ENCODE data around the gene ATM. TPM values are rescaled to one million over a fixed set of nuclear protein-coding genes. Genes with fewer than 3 reads are reported as not detected.

The ATM gene
- total RNA-seq, 4 donors from 2014 or later: 107 to 120 (median 109) TPM

DNA sequence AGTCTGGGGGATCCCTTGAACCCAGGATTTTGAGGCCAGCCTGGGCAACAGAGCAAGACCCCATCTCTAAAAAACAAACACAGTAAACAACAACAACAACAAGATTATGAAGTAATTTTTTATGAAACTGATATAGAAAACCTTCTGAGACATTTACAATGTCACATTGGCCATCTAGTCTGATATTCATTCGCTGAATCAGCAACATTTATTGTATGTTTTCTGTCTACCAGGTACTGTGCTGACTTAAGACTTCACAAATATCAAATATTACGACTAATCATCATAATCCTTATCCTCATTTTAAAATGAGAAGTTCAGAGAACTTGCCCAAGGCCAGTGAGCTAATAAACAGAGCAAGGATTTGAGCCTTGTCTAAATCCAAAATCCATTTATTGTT lies 120.8 kb downstream of the ATM start:
- no peak for DNase-seq (ENCODE audit: low spot score in 2 of 2)
- no peak overlapping the region for H3K4me3 ChIP-seq
- peaks cover 0 to 36% (median under 1%) of the 10 kb centered on the region in 3 donors for H3K36me3 ChIP-seq
- H3K27me3 ChIP-seq: no peaks in the 10 kb centered on the region
- TF ChIP-seq POLR2A (IDR thresholded peaks at IDR 0.05) (no peak), EP300 (IDR thresholded peaks at IDR 0.05) (no peak)
- TF ChIP-seq, protein P1, sequence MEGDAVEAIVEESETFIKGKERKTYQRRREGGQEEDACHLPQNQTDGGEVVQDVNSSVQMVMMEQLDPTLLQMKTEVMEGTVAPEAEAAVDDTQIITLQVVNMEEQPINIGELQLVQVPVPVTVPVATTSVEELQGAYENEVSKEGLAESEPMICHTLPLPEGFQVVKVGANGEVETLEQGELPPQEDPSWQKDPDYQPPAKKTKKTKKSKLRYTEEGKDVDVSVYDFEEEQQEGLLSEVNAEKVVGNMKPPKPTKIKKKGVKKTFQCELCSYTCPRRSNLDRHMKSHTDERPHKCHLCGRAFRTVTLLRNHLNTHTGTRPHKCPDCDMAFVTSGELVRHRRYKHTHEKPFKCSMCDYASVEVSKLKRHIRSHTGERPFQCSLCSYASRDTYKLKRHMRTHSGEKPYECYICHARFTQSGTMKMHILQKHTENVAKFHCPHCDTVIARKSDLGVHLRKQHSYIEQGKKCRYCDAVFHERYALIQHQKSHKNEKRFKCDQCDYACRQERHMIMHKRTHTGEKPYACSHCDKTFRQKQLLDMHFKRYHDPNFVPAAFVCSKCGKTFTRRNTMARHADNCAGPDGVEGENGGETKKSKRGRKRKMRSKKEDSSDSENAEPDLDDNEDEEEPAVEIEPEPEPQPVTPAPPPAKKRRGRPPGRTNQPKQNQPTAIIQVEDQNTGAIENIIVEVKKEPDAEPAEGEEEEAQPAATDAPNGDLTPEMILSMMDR (IDR thresholded peaks at IDR 0.05): no peak
- no peaks in the 10 kb centered on the region for H3K4me1 ChIP-seq
- H3K27ac ChIP-seq: no peak overlapping the region
- 94 to 99% methylated on average over 2 of the region's 2 CpGs for WGBS, 2 donors
- no peaks in the 10 kb centered on the region for H3K9me3 ChIP-seq

DNA sequence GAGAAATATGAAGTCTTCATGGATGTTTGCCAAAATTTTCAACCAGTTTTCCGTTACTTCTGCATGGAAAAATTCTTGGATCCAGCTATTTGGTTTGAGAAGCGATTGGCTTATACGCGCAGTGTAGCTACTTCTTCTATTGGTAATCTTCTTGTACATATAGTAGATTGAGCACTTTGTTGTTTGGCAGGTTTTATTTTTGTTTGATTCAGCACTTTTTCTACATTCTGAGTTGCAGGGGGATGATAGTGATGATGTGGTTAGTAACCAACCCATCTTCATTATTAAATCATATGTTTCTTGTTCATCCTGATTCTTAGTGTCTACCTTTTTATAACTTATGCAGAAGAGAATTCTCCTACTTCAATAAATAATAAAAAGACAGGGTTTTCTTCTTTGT lies 122.9 kb downstream of the ATM start:
- H3K27ac ChIP-seq: no peak overlapping the region
- peaks cover 0 to 47% (median 6%) of the 10 kb centered on the region in 3 donors for H3K36me3 ChIP-seq
- no peak overlapping the region for H3K4me3 ChIP-seq
- 93 to 94% methylated on average over 4 of the region's 4 CpGs for WGBS, 2 donors
- no peaks in the 10 kb centered on the region for H3K4me1 ChIP-seq
- DNase-seq (ENCODE audit: low spot score in 2 of 2): no peak
- H3K27me3 ChIP-seq: no peaks in the 10 kb centered on the region
- no peaks in the 10 kb centered on the region for H3K9me3 ChIP-seq
- TF ChIP-seq EP300 (IDR thresholded peaks at IDR 0.05) (no peak), POLR2A (IDR thresholded peaks at IDR 0.05) (no peak)
- TF ChIP-seq, protein P1 (IDR thresholded peaks at IDR 0.05): no peak

DNA sequence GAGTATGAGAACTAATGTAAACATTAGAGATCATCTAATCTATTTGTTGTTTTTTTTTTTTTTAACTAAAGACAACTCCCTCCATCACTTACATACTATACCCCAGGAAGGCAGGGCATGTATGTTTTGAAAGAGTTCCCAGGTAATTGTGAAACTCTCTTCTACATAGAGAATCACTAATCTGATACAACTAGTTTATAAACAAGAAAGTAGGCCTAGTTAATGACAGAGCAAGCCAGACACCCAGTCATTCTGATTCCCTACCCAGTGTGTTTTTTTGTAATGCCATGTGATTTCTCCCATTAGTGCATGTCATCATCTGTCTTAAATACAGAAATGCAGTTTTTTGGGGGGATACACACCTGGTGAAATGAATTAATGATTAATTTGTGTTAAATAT lies 123.6 kb downstream of the ATM start:
- H3K36me3 ChIP-seq: peaks cover 0 to 54% (median 8%) of the 10 kb centered on the region in 3 donors
- no peak for DNase-seq (ENCODE audit: low spot score in 2 of 2)
- H3K27ac ChIP-seq: no peak overlapping the region
- TF ChIP-seq POLR2A (IDR thresholded peaks at IDR 0.05) (no peak), EP300 (IDR thresholded peaks at IDR 0.05) (no peak)
- TF ChIP-seq, protein P1 (IDR thresholded peaks at IDR 0.05): no peak
- no peaks in the 10 kb centered on the region for H3K9me3 ChIP-seq
- H3K4me1 ChIP-seq: no peaks in the 10 kb centered on the region
- no peak overlapping the region for H3K4me3 ChIP-seq
- H3K27me3 ChIP-seq: no peaks in the 10 kb centered on the region

- TF ChIP-seq EP300 (IDR thresholded peaks at IDR 0.05): no peak
- TF ChIP-seq, protein P1 (IDR thresholded peaks at IDR 0.05): no peak
- no peak for TF ChIP-seq POLR2A (IDR thresholded peaks at IDR 0.05)
- no peaks in the 10 kb centered on the region for H3K27me3 ChIP-seq
- H3K4me1 ChIP-seq: no peaks in the 10 kb centered on the region
- no peak for DNase-seq (ENCODE audit: low spot score in 2 of 2)
- no peak overlapping the region for H3K4me3 ChIP-seq
- no peak overlapping the region for H3K27ac ChIP-seq
- no peaks in the 10 kb centered on the region for H3K9me3 ChIP-seq
- peaks cover 0 to 85% (median 11%) of the 10 kb centered on the region in 3 donors for H3K36me3 ChIP-seq
Measured at GRCh38 chr11:108351468-108351867, 128.6 kb downstream of the ATM start.

- no peak for TF ChIP-seq POLR2A (IDR thresholded peaks at IDR 0.05)
- TF ChIP-seq, protein P1 (IDR thresholded peaks at IDR 0.05): no peak
- TF ChIP-seq EP300 (IDR thresholded peaks at IDR 0.05): no peak
- WGBS, 2 donors: 86 to 95% methylated on average over 2 of the region's 2 CpGs
- H3K9me3 ChIP-seq: no peaks in the 10 kb centered on the region
- H3K4me1 ChIP-seq: peaks cover 0 to 8% (median 0%) of the 10 kb centered on the region in 4 donors
- H3K27ac ChIP-seq: no peak overlapping the region
- no peaks in the 10 kb centered on the region for H3K27me3 ChIP-seq
- H3K4me3 ChIP-seq: no peak overlapping the region
- DNase-seq (ENCODE audit: low spot score in 2 of 2): no peak
- H3K36me3 ChIP-seq: peaks cover 0 to 34% (median 0%) of the 10 kb centered on the region in 3 donors
Measured at GRCh38 chr11:108364159-108364558, 141.3 kb downstream of the ATM start.
